C4-2B (cell line): ENCODE results near the gene ZDHHC14.

ENCODE experiments used
- H3K27ac ChIP-seq: fragments of 450-650 bp; 2 replicates; pipeline ENCODE4 v1.5.1; 2017
- ZFX ChIP-seq: fragments of 450-650 bp; IDR thresholded peaks from 2 replicates; pipeline ENCODE4 v1.6.1; 2017
- TF ChIP-seq, protein P1 (sequence below): fragments of 450-650 bp; conservative IDR thresholded peaks from 2 replicates; pipeline ENCODE4 v1.5.1; 2017; ENCODE audit warnings: mild to moderate bottlenecking

The ZDHHC14 gene

DNA sequence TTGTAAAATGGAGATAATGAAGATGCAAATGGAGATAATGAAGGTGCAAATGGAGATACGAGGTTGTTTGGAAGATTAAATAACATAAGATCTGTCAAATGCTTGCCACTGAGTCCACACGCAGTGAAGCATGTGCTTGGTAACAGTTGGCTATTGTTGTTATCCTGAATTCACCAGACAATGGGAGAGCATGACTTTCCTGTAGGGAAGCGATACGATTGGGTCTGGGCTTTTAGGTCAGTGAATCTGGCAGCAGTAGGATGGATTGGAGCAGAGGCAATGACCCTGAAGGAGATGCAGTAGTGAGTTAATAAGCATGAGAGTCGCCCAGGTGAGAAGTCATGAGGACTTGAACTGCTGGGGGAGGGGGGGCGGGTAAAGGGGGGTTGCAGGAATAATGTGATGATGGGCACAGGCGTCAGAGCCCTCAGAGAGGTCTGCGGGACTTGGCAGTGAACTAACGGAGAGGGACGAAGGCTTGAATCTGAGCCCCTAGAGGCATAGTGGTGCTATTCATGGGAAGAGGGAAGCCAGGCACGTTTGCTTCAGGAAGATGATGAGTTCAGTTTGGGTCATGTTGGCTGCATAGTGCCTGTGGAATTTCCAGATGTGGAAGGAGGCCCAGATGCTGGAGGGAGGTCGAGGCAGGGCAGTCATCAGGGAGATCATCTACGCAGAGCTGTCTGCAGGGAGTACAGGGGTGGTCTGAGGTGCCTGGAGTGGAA is 55.4 kb downstream of the ZDHHC14 start:
- H3K27ac ChIP-seq: no peak overlapping the region
- TF ChIP-seq, protein P1, sequence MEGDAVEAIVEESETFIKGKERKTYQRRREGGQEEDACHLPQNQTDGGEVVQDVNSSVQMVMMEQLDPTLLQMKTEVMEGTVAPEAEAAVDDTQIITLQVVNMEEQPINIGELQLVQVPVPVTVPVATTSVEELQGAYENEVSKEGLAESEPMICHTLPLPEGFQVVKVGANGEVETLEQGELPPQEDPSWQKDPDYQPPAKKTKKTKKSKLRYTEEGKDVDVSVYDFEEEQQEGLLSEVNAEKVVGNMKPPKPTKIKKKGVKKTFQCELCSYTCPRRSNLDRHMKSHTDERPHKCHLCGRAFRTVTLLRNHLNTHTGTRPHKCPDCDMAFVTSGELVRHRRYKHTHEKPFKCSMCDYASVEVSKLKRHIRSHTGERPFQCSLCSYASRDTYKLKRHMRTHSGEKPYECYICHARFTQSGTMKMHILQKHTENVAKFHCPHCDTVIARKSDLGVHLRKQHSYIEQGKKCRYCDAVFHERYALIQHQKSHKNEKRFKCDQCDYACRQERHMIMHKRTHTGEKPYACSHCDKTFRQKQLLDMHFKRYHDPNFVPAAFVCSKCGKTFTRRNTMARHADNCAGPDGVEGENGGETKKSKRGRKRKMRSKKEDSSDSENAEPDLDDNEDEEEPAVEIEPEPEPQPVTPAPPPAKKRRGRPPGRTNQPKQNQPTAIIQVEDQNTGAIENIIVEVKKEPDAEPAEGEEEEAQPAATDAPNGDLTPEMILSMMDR: no peak
- TF ChIP-seq ZFX: no peak

DNA sequence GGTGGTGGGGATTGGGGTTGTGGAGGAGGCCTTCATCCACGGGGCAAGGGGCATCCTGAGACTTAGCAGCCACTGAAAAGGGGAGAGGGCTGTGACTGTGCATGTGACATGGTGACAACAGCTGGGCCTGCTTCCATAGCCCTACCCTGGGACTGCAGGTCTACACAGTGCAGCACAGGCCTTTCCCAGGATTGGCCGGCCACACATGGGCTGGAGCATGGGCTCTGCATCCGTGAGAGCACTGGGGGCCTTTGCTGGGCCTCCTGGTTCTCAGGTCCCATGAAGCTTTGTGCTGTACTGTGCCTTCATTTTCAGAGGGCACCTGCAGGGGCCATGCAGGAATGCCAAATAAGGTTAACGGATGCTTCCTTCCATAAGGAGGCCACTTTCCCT is 56.0 kb downstream of the ZDHHC14 start:
- no peak overlapping the region for H3K27ac ChIP-seq
- TF ChIP-seq, protein P1: no peak
- no peak for TF ChIP-seq ZFX

DNA sequence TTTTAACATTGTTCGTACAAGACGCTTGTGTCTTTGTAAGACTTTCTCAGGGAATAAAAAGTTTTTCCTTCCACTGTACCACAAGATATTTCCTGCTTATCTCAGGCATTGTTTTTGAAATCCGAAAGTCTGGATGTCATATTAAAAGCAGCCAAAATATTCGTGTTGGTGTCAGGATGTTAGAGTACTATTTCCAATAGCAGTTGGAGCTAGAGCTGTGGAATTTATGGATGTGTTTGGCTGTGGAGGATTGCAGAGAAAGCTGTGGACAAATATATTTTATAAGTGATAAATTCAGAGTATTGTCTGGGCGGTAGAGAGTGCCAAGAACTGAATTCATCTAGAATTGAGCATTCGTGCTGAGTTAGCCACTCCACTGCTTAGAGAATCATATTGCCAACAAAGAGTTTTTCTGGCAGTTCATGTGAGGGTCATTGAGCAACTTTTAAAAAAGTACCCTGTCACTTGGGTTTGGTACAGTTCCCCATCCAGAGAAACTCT is 57.7 kb downstream of the ZDHHC14 start:
- H3K27ac ChIP-seq: no peak overlapping the region
- TF ChIP-seq, protein P1: no peak
- TF ChIP-seq ZFX: no peak

DNA sequence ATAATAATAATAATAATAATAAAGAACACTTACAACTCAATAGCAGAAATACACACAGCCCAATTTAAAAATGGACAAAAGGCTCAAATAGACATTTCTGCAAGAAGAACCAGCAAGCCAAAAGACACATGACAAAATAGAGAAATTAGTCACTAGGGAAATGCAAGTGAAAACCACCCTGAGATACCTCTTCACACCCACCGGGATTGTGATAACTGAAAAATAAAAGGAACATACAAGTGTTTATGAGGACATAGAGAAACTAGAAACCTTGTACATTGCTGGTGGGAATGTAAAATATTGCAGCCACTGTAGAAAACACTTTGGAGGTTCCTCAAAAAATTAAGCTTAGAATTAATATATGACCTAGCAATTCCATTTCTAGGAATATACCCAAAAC is 59.2 kb downstream of the ZDHHC14 start:
- H3K27ac ChIP-seq: no peak overlapping the region
- no peak for TF ChIP-seq ZFX
- TF ChIP-seq, protein P1: no peak

DNA sequence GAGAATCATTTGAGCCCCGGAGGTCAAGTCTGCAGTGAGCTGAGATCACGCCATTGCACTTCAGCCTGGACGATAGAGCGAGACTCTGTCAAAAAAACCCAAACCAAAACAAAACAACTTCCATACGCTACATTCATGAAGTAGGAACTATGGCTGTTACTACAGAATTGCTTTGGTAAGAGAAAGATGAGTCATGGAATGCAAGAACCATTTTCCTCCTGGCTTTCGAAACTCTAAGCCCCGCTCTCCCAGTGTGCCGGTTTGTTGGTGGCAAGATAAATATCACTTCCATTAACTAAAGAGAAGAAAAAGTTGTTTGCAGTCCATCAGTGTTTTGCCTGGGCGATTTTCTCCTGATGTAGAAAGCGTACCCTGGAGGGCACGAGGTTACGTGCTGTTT is 61.3 kb downstream of the ZDHHC14 start:
- H3K27ac ChIP-seq: no peak overlapping the region
- TF ChIP-seq, protein P1: no peak

DNA sequence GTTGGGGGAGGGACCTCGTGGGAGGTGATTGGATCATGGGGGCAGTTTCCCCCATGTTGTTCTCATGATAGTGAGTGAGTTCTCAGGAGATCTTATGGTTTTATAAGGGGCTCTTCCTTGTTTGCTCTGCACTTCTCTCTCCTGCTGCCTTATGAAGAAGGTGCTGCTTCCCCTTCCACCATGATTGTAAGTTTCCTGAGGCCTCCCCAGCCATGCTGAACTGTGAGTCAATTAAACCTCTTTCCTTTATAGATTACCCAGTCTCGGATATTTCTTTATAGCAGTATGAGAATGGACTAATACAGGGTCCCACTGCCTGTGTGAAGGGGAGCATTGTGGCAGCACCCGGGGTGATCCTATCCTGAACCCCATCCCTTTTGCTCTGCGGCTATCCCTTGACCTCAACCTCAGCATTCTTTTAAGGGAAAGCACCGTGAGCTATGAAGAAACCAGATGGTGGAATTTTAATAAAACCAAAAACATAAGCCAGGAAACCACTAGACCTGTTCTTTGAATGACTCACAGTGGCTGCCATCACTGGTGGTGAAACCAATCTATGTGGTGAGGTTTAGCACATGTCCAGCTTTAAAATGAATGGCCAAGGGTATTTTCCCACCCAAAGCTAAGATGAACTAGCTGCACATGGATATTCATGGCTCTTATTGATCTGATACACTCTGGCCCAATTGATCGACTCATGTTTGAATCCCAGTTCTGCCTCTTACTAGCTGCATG is 62.2 kb downstream of the ZDHHC14 start:
- TF ChIP-seq, protein P1: no peak
- H3K27ac ChIP-seq: no peak overlapping the region

DNA sequence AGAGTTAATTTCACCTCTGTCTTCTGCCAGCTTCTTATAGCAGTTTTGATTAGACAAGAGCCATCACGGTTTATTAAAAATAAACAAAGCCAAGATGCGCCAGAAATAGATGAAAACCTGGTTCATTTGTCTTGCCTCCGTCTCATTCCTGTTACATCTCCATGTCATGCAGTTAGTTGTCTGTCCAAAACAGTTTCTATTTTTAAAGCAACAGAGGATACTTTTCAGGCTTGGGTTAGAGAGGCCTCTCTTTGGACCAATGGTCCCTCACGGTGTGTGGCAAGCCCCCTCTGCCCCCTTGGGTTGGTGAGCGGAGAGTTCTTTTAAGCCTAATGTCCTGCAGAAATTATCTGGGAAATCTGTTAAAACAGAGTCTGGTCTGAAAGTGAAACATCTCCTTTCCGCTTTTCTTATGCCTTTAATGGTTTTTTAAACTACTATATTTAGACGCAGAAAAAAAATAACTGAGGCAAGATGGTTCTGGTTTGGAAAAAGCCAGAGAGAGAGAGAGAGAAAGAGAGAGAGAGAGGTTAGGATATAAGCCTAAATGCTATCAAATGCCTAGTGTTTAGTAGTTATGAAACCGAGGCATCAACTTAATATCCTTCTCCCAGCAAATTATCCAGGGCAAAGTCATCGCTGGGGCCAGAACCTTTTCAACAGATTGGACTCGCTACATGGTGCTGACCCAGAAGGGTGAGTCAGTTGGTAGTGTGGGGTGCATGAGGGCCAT is 64.5 kb downstream of the ZDHHC14 start:
- TF ChIP-seq, protein P1: no peak
- no peak for TF ChIP-seq ZFX
- no peak overlapping the region for H3K27ac ChIP-seq
